HCT116 (cell line): ENCODE measurements around the gene MAML3.

Experiments used
- CBX3 ChIP-seq: IDR thresholded peaks from 2 replicates; pipeline ENCODE4 v1.6.1; 2012; ENCODE audit warnings: low read depth
- CTCF ChIP-seq, 3 experiments: fragments of 200-600 bp in 1 of 3; sonication (generic) in 1 of 3; IDR thresholded peaks in 2 of 3; conservative IDR thresholded peaks in 1 of 3; 2 replicates each; pipeline ENCODE4 v1.5.1; 2012 to 2017; ENCODE audit warnings: low read depth in 2 of 3, low read length in 2 of 3, antibody characterized with exemption in 1 of 3, borderline replicate concordance in 1 of 3, control low read depth in 1 of 3, mild to moderate bottlenecking in 1 of 3, mixed read lengths in 1 of 3, mixed run types in 1 of 3, moderate library complexity in 1 of 3; ENCODE audit not compliant: insufficient read depth in 1 of 3
- EGR1 ChIP-seq: IDR thresholded peaks from 2 replicates; pipeline ENCODE4 v1.6.1; 2012; ENCODE audit warnings: low read depth
- EZH2 ChIP-seq: fragments of 200-600 bp; sonication (generic); IDR thresholded peaks from 2 replicates; pipeline ENCODE4 v1.6.1; 2017; ENCODE audit warnings: antibody characterized with exemption, mixed run types
- MAX ChIP-seq: IDR thresholded peaks from 2 replicates; pipeline ENCODE4 v1.6.1; 2012
- POLR2A ChIP-seq: IDR thresholded peaks from 2 replicates; pipeline ENCODE4 v1.7.0; 2011; ENCODE audit warnings: borderline replicate concordance; ENCODE audit not compliant: insufficient read depth, insufficient read length; ENCODE audit errors: extremely low read depth
- POLR2AphosphoS5 ChIP-seq: IDR thresholded peaks from 2 replicates; pipeline ENCODE4 v1.6.1; 2011; ENCODE audit warnings: mild to moderate bottlenecking, low read depth, low read length, moderate library complexity
- TCF7L2 ChIP-seq: IDR thresholded peaks from 2 replicates; pipeline ENCODE4 v1.7.0; 2011; ENCODE audit warnings: borderline replicate concordance, inconsistent platforms; ENCODE audit not compliant: insufficient read depth, insufficient read length; ENCODE audit errors: extremely low read depth

GRCh38 chr4:140172960-140173359, 19.0 kb upstream of the MAML3 start:
- TF ChIP-seq EZH2 (no peak), TCF7L2 (no peak), MAX (no peak), POLR2AphosphoS5 (no peak), CBX3 (no peak), POLR2A (no peak), EGR1 (no peak), CTCF (IDR thresholded peaks at IDR 0.05 in 2 of 3, conservative IDR thresholded peaks at IDR 0.05 in 1 of 3; ENCODE audit: borderline replicate concordance in 1 of 3, insufficient read depth in 1 of 3, low read depth in 2 of 3, low read length in 2 of 3) (no peak)
